CD4-positive, alpha-beta memory T cell (primary cell): ENCODE data around the gene OR2A5. TPM values are rescaled to one million over a fixed set of nuclear protein-coding genes. Genes with fewer than 3 reads are reported as not detected.

ENCODE experiments used
- polyA plus RNA-seq, 2 donors: library from polyadenylated mRNA; unstranded; fragments of 300-500 nt; fragmentation: Illumina TruSeq; gene quantifications; one replicate each; pipeline ENCODE4 v1.2.3, GENCODE V29; 2021
- total RNA-seq, 2 experiments: library from RNA; stranded (reverse); gene quantifications; one replicate each; pipeline ENCODE4 v1.2.3, GENCODE V29; 2021

Gene OR2A5
- total and polyA plus RNA-seq, 4 experiments from 2014 or later: not detected

Other genes with a start within 250 kb of the OR2A5 start
- 10 to 100 TPM; 20.9 to 23.1 TPM for gene TCAF1, start 146.8 kb upstream of the OR2A5 start, total RNA-seq
- 10 to 100 TPM; 10.2 to 11.5 TPM for gene TCAF1, start 146.8 kb upstream of the OR2A5 start, polyA plus RNA-seq
- not detected for gene OR2F2, start 113.7 kb upstream of the OR2A5 start, total RNA-seq
- gene OR2F2, start 113.7 kb upstream of the OR2A5 start, polyA plus RNA-seq: not detected
- not detected for gene OR2F1, start 94.1 kb upstream of the OR2A5 start, total RNA-seq
- not detected for gene OR2F1, start 94.1 kb upstream of the OR2A5 start, polyA plus RNA-seq
- gene OR6B1, start 48.6 kb upstream of the OR2A5 start, total RNA-seq: not detected
- gene OR6B1, start 48.6 kb upstream of the OR2A5 start, polyA plus RNA-seq: not detected
- gene OR2A25, start 20.9 kb downstream of the OR2A5 start, total RNA-seq: not detected
- gene OR2A25, start 20.9 kb downstream of the OR2A5 start, polyA plus RNA-seq: not detected
- gene OR2A12, start 37.3 kb downstream of the OR2A5 start, total RNA-seq: not detected
- gene OR2A12, start 37.3 kb downstream of the OR2A5 start, polyA plus RNA-seq: not detected
- gene OR2A2, start 60.6 kb downstream of the OR2A5 start, total RNA-seq: not detected
- gene OR2A2, start 60.6 kb downstream of the OR2A5 start, polyA plus RNA-seq: not detected
- gene OR2A14, start 74.2 kb downstream of the OR2A5 start, total RNA-seq: not detected
- gene OR2A14, start 74.2 kb downstream of the OR2A5 start, polyA plus RNA-seq: not detected
- gene CTAGE4, start 134.5 kb downstream of the OR2A5 start, total RNA-seq: 1 to 10 TPM; 5.0 to 5.4 TPM
- gene CTAGE4, start 134.5 kb downstream of the OR2A5 start, polyA plus RNA-seq: under 1 TPM in 1 of 2 donors, not detected in 1; 0.08 TPM
- gene ARHGEF35, start 146.9 kb downstream of the OR2A5 start, total RNA-seq: 1 to 10 TPM; 4.8 to 5.2 TPM
- 1 to 10 TPM; 2.0 to 2.8 TPM for gene ARHGEF35, start 146.9 kb downstream of the OR2A5 start, polyA plus RNA-seq
- gene OR2A42, start 190.7 kb downstream of the OR2A5 start, total RNA-seq: not detected
- gene OR2A42, start 190.7 kb downstream of the OR2A5 start, polyA plus RNA-seq: not detected
- gene OR2A7, start 215.8 kb downstream of the OR2A5 start, total RNA-seq: 1 to 10 TPM; 3.9 to 4.0 TPM
- gene OR2A7, start 215.8 kb downstream of the OR2A5 start, polyA plus RNA-seq: under 1 TPM in 1 of 2 donors, not detected in 1; 0.76 TPM
- under 1 TPM in 1 of 2 experiments, not detected in 1; 0.36 TPM for gene CTAGE8, start 220.3 kb downstream of the OR2A5 start, total RNA-seq
- under 1 TPM; 0.39 to 0.45 TPM for gene CTAGE8, start 220.3 kb downstream of the OR2A5 start, polyA plus RNA-seq